HEK293T (cell line): ENCODE data around the gene ARHGAP26.
"Not testable (repeated sequence)": the region's sequence is repeated elsewhere in the genome, so short reads cannot be mapped to it uniquely, and the experiment has no call there.

Source experiments
- ARNT ChIP-seq: fragments of 450-650 bp; IDR thresholded peaks from 2 replicates; pipeline ENCODE4 v1.6.1; 2017; ENCODE audit warnings: mild to moderate bottlenecking
- BHLHE40 ChIP-seq: fragments of 450-650 bp; IDR thresholded peaks from 2 replicates; pipeline ENCODE4 v1.6.1; 2016; ENCODE audit warnings: mild to moderate bottlenecking, moderate library complexity, borderline replicate concordance
- ELF4 ChIP-seq: fragments of 450-650 bp; IDR thresholded peaks from 2 replicates; pipeline ENCODE4 v1.6.1; 2017; ENCODE audit warnings: antibody characterized with exemption
- FOXA1 ChIP-seq: fragments of 450-650 bp; IDR thresholded peaks from 2 replicates; pipeline ENCODE4 v1.6.1; 2016; ENCODE audit warnings: mild to moderate bottlenecking
- FOXK2 ChIP-seq: fragments of 450-650 bp; IDR thresholded peaks from 2 replicates; pipeline ENCODE4 v1.6.1; 2016; ENCODE audit warnings: mild to moderate bottlenecking
- HDGF ChIP-seq: fragments of 450-650 bp; IDR thresholded peaks from 2 replicates; pipeline ENCODE4 v1.6.1; 2017; ENCODE audit warnings: antibody characterized with exemption, borderline replicate concordance
- L3MBTL2 ChIP-seq: fragments of 450-650 bp; conservative IDR thresholded peaks from 2 replicates; pipeline ENCODE4 v1.6.1; 2016; ENCODE audit warnings: mild to moderate bottlenecking
- LEF1 ChIP-seq: fragments of 450-650 bp; IDR thresholded peaks from 2 replicates; pipeline ENCODE4 v1.6.1; 2017; ENCODE audit warnings: mild to moderate bottlenecking, borderline replicate concordance
- NFRKB ChIP-seq: fragments of 450-650 bp; IDR thresholded peaks from 2 replicates; pipeline ENCODE4 v1.6.1; 2016; ENCODE audit warnings: mild to moderate bottlenecking, moderate library complexity
- PKNOX1 ChIP-seq: fragments of 450-650 bp; IDR thresholded peaks from 2 replicates; pipeline ENCODE4 v1.6.1; 2016
- SP1 ChIP-seq: fragments of 450-650 bp; IDR thresholded peaks from 2 replicates; pipeline ENCODE4 v1.6.1; 2017
- SUZ12 ChIP-seq: fragments of 450-650 bp; IDR thresholded peaks from 2 replicates; pipeline ENCODE4 v1.6.1; 2016; ENCODE audit warnings: mild to moderate bottlenecking
- TARDBP ChIP-seq: fragments of 450-650 bp; IDR thresholded peaks from 2 replicates; pipeline ENCODE4 v1.6.1; 2016
- ZNF384 ChIP-seq: fragments of 450-650 bp; IDR thresholded peaks from 2 replicates; pipeline ENCODE4 v1.6.1; 2016

GRCh38 chr5:143092711-143093451 is 322.7 kb downstream of the ARHGAP26 start:
- not testable (repeated sequence) for TF ChIP-seq SUZ12, BHLHE40, L3MBTL2, LEF1, ARNT, ELF4, FOXA1, ZNF384, SP1, TARDBP, FOXK2, HDGF, PKNOX1, NFRKB
